GM13976 (cell line): Measurements from ENCODE around the gene MBNL2.

Source experiments
- DNase-seq: peaks from one replicate; pipeline ENCODE4 v3.0.0; 2012; ENCODE audit warnings: low spot score
- in situ Hi-C: fragments of 300-500 bp; cut with MboI; formaldehyde crosslinking; loops from one replicate; pipeline ENCODE4 v1.12.0; 2022; ENCODE audit warnings: low sequenced_read_pairs, mixed read lengths, inconsistent platforms; ENCODE audit not compliant: unreplicated experiment
- TF ChIP-seq, protein P1 (sequence below): IDR thresholded peaks from 2 replicates; pipeline ENCODE4 v1.5.1; 2012; ENCODE audit warnings: borderline replicate concordance, mild to moderate bottlenecking; ENCODE audit not compliant: insufficient read depth; ENCODE audit errors: extremely low read depth, missing control alignments, control extremely low read depth

The MBNL2 gene

DNA sequence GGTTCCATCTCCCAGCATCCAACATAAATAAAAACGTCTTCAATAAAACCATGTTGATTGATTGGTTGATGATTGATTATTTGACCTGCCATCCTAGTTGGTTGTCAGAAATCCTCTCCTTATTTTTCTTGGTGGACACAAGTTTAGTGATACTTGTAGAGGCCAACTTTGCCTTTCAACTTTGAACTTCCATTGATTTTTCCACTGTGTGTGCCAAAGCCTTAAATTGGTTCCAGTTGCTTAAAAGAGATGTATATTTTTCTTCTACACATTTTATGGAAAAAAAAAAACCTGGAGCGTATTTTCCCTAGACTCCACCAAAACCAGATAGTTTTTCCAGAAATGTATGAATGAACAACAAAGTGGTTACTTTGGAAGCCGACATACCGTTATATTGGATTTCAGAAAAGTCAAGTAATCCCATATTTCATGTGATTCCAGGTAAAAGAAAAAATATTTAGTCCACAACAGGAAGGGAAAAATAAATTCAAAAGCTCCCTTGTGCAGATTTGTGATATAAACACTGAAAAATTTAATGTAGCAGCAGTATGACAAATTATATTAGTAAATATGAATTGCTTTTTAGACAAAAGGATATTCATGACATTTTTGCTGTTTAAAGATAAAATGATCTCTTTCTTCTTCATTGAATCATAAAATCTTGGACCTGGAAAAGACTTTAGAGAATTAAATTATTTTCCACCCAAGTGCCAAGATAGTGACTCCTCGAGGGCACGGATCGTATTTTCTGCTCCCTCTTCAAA, 85.2 kb downstream of the MBNL2 start:
- no peak for DNase-seq
- TF ChIP-seq, protein P1, sequence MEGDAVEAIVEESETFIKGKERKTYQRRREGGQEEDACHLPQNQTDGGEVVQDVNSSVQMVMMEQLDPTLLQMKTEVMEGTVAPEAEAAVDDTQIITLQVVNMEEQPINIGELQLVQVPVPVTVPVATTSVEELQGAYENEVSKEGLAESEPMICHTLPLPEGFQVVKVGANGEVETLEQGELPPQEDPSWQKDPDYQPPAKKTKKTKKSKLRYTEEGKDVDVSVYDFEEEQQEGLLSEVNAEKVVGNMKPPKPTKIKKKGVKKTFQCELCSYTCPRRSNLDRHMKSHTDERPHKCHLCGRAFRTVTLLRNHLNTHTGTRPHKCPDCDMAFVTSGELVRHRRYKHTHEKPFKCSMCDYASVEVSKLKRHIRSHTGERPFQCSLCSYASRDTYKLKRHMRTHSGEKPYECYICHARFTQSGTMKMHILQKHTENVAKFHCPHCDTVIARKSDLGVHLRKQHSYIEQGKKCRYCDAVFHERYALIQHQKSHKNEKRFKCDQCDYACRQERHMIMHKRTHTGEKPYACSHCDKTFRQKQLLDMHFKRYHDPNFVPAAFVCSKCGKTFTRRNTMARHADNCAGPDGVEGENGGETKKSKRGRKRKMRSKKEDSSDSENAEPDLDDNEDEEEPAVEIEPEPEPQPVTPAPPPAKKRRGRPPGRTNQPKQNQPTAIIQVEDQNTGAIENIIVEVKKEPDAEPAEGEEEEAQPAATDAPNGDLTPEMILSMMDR = no peak
- in situ Hi-C loops = no loop called here

DNA sequence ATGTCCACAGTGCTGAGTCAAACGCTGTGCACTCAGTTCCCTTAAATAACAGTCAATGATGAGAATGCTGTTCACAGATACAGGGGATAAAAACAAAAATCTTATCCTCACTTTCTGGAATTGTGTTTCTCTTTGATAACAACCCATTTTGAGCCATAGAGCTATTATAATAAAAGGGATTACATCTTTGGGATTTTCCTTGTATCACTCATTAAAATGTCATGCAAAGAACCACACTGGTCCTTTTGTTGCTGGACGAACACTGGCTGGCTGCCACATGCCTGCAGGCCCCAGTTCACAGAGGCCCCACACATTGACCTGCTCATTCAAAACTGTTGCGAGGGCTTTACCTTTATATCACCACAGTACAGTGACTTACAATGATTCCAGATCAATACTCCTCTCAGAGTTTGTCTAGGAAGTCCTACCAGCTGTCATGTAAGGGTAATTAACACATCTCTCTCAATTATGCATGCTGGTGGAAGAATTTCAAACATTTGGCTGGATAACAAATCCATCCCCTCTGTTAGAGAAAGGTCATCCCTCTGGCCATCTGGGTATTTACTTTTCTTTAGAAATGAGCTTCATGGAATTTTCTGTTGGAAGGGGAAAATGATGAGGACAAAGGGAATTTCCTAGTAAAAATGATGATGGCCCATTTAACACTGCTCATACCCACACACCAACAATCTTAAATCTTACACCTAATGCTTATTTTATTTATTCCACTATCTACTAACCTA, 85.9 kb downstream of the MBNL2 start:
- in situ Hi-C loops = no loop called here
- DNase-seq = no peak
- TF ChIP-seq, protein P1 = no peak

DNA sequence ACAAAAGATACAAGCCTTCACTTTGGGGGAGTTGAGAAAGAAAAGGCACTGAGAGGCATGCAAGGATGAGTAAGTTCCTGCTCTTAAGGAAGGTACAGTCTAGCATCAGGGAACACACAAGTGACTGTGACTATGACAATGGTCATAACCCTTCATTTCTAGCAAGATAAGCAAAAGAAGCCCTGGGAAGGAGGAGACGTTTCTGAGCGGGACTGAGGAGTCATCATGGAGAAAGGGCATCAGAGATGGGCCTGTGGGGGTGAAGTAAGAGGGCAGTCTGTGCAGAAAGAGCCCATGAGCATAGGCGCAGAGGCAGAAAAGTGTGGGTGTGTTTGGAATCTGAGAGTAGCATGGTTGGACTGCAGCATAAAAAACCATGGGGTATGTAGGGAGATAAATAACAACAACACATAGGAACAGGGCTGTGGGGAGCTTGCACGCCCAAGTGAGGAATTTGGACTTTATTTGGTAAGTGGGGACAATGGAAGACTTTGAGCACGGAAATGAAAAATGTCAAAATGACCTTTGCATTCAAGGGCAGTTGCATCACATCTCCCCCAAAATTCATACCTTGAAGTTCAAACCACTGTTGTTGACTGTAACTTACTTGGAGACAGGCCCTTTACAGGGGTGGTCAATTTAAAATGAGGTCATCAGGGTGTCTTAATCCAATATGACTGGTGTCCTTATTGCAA, 86.7 kb downstream of the MBNL2 start:
- in situ Hi-C loops = no loop called here
- no peak for DNase-seq
- TF ChIP-seq, protein P1 = no peak

DNA sequence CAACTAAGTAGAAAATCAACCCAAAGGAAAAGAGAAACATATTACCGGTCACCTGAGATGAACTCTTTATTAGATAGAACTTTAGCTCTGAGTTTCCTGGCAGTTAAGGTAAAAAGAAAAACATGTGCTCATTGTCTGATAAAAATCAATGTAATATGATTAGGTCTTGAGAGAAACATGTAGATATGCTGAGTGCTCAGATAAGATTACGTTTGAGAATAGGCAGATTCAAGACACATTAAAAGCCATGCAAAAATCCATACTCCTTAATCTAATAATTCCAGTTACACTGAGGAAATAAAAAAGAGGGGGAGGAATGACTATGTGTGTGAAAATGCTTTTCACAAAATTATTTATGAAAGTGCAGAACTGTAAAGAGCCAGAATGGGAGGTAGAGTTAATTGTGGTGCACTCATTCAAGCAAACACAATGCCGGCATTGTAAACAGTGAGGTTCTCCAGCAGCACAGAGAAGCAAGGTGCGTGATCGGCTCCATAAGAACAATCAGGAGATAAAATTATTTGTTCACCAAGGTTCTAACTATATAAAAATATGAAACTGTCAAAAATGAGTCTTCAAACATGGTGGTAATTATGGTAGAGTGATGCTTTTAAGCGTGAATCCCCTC, 88.8 kb downstream of the MBNL2 start:
- TF ChIP-seq, protein P1 = no peak
- in situ Hi-C loops = no loop called here
- no peak for DNase-seq

DNA sequence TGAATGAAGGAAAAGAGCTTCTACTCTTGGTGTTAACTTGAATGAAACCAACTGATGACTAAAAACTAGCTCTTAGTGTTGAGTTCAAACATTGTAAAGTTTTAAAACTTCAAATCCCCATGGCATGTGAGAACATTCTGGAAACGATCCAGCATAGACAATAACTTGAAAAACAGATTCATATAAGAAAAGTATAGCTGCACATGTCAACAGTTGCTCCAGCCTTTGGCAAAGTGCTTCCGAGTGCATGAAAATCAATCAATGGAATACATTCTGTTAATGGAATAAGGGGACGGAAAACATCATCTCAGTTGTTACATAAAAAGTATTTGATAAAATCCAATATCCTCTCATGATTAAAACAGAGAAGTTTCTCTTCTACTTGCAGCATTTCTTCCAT, 89.8 kb downstream of the MBNL2 start:
- in situ Hi-C loops = no loop called here
- no peak for DNase-seq
- TF ChIP-seq, protein P1 = no peak
